NCI-H1436 (cell line): Measurements from ENCODE around the gene APPBP2.
"Not testable (repeated sequence)": the region's sequence is repeated elsewhere in the genome, so short reads cannot be mapped to it uniquely, and the experiment has no call there.

Experiments
- DNase-seq: peaks from one replicate; lab custom pipeline; 2025; lab: John Stamatoyannopoulos, UW

APPBP2 gene, protein sequence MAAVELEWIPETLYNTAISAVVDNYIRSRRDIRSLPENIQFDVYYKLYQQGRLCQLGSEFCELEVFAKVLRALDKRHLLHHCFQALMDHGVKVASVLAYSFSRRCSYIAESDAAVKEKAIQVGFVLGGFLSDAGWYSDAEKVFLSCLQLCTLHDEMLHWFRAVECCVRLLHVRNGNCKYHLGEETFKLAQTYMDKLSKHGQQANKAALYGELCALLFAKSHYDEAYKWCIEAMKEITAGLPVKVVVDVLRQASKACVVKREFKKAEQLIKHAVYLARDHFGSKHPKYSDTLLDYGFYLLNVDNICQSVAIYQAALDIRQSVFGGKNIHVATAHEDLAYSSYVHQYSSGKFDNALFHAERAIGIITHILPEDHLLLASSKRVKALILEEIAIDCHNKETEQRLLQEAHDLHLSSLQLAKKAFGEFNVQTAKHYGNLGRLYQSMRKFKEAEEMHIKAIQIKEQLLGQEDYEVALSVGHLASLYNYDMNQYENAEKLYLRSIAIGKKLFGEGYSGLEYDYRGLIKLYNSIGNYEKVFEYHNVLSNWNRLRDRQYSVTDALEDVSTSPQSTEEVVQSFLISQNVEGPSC

DNA sequence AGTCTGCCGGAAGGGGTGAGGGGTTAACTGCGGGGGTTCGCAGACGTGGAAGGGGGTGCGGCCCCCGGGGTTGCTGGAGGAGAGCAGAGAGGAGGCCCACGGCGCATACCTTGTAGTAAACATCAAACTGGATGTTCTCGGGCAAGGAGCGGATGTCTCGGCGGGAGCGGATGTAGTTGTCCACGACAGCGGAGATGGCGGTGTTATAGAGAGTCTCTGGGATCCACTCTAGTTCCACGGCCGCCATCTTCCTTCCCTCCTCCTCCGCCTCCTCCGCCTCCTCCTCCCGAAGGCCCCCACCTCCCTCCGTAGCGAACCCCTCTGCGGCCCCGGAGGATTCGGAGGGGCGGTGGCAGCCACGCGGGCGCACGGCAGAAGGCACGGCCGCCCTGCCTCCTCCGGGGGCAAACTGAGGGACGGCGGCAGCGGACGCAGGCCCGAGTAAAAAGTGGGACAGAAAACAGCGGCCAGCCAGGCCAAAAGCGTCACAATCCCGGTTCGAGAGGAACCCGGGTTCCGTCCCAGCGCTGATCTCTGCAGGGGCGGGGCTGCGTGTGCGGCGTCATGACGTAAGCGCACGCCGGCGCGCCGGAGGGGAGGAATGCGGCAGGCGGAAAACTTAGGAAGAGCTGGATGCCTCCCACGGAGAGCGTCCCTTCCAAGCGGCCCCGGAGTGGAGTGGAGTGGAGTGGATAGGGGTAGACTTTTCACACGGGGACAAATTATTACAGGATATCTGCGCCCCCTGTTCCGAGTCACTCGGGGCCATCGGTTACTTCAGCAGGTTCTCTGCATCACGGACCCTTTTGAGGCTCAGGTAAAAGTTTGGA is at the start of gene APPBP2:
TSS of gene APPBP2 (minus strand) at position 558 of the 830 bp plus-strand sequence. CDS start at position 247, 311 bp downstream.
- DNase-seq = peak; percentile 77

GRCh38 chr17:60573236-60574051 is 47.4 kb upstream of the APPBP2 start:
- no peak for DNase-seq

GRCh38 chr17:60565233-60565632 is 39.2 kb upstream of the APPBP2 start:
- no peak for DNase-seq

- DNase-seq = no peak
Measured at GRCh38 chr17:60563743-60564142, 37.7 kb upstream of the APPBP2 start.

- DNase-seq = no peak
Measured at GRCh38 chr17:60562421-60562820, 36.4 kb upstream of the APPBP2 start.

DNA sequence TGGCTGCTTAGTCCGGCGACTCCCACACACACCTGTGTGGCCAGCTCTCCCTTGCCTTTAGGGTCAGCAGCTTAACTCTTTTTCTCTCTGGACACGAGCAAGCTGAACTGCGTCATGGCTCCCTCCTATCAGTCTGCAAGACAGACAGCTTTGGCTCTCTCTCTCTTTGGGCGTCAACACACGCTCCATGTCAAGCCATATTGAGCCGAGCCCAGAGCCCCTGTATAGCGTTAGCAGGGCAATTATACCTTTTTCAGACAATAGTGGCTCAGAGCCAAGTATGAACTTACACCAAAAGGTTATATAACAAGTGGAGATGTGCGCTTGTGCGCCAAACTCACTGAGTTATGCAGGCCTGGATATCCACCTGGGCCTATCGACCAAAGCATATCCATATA is 34.8 kb upstream of the APPBP2 start:
- no peak for DNase-seq

GRCh38 chr17:60559995-60560859 is 34.2 kb upstream of the APPBP2 start:
- no peak for DNase-seq

DNA sequence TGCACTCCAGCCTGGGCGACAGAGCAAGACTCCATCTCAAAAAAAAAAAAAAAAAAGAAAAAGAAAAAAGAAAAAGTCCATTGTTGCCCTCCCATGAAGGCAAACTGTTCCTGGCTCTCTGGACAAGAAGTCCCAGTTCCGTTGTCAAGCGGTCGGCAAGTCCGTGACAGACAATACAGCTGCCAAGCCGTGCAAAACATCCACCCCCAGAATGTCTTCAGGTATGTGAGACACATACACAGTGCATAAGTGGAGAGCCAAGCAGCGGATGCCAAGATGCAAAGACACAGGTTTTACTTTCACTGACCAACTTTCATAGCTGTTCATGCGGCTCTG is 33.6 kb upstream of the APPBP2 start:
- DNase-seq = no peak

- DNase-seq = no peak
Measured at GRCh38 chr17:60557805-60558204, 31.8 kb upstream of the APPBP2 start.

GRCh38 chr17:60555786-60556185 is 29.7 kb upstream of the APPBP2 start:
- no peak for DNase-seq

- DNase-seq = no peak
Measured at GRCh38 chr17:60554377-60554788, 28.3 kb upstream of the APPBP2 start.

DNA sequence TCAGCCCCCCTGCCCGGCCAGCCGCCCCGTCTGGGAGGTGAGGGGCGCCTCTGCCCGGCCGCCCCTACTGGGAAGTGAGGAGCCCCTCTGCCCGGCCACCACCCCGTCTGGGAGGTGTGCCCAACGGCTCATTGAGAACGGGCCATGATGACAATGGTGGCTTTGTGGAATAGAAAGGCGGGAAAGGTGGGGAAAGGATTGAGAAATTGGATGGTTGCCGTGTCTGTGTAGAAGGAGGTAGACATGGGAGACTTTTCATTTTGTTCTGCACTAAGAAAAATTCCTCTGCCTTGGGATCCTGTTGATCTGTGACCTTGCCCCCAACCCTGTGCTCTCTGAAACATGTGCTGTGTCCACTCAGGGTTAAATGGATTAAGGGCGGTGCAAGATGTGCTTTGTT is 26.2 kb upstream of the APPBP2 start:
- not testable (repeated sequence) for DNase-seq

- no peak for DNase-seq
Measured at GRCh38 chr17:60548990-60549389, 22.9 kb upstream of the APPBP2 start.

DNA sequence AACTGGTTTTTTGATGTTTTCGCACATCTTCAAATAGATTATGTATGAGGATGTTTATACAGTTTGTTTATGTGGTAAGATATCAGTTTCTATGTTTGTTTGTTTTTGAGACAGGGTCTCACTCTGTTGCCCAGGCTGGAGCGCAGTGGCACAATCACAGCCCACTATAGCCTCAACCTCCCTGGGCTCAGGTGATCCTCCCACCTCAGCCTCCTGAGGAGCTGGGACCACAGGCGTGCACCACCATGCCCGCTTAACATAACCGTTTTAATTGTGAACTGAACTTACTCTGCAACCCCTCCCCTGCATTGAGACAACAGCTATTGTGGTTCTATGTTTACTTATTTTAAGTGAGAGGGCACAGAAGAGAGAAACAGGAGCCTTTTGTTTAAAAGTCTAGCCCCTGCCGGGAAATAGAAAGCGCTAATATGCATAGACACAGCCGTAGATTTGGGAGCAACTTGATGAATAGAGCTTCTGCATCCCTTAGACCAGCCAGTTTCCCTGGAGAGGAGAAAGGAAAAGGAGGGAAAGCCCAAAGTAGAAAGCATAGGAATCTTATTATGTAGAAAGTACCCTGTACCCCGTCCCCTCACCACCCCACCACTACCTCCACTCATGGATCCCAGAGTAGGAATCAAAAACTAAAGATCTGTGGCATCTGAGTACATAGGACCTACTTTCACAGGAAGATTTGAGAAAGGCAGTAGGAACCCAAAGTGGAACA is 19.6 kb upstream of the APPBP2 start:
- no peak for DNase-seq

DNA sequence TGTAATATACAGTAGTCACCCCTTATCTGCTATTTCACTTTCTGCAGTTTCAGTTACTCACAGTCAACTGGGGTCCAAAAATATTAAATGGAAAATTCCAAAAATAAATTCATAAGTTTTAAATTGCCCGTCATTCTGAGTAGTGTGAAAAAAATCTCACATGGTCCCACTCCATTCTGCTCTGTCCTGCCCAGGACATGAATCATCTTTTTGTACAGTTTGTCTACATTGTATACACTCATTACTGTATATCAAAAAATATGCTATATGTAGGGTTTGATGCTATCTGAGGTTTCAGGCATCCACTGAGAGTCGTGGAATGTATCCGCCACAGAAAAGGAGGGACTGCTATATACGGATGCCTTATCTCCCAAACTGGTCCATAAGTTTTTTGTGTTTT is 16.0 kb upstream of the APPBP2 start:
- no peak for DNase-seq

DNA sequence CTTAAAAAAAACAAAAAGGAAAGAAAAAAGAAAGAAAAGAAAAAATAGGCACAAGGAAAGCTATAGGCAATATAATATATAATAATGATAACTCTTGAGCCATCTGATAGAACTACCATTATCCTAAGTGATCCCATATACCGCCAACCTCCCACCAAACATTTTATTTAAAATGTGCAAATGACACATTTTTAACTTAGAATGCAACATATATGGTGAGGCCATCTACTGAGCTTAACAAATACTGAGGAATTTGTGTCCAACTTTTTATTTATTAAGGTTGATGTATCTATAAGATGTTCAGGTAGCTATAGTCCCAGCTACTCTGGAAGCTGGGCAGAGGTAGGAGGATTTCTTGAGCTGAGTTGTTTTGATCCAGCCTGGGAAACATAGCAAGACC is 14.4 kb upstream of the APPBP2 start:
- DNase-seq = no peak

DNA sequence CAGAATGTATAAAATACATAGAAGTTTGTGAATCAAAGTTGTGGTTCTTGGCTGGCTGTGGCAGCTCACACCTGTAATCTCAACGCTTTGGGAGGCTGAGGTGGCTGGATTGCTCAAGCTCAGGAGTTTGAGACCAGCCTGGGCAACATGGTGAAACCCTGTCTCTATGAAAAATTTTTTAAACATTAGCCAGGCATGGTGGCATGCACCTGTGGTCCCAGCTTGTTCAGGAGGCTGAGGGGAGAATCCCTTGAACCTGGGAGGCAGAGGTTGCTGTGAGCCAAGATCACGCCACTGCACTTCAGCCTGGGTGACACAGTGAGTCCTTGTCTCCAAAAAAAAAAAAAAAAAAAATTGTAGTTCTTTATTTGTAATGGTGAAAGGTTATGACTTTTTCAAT is 13.8 kb upstream of the APPBP2 start:
- no peak for DNase-seq

DNA sequence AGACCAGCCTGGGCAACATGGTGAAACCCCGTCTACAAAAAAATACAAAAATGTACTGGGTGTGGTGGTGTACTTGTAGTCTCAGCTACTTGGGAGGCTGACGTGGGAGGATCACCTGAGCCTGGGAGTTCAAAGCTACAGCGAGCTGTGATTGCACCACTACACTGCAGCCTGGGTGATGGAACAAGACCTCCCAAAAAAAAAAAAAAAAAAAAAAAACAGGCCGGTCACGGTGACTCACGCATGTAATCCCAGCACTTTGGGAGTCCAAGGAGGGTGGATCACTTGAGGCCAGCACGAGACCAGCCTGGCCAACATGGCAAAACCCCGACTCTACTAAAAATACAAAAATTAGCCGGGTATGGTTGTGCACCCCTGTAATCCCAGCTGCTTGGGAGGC is 12.7 kb upstream of the APPBP2 start:
- no peak for DNase-seq

GRCh38 chr17:60535382-60536279 is 9.6 kb upstream of the APPBP2 start:
- no peak for DNase-seq
